ENCODE measurements around the gene NFASC. TPM values are rescaled to one million over a fixed set of nuclear protein-coding genes. Genes with fewer than 3 reads are reported as not detected.

NFASC gene
- total and polyA plus RNA-seq, 4 donors, result 0.23 to 5.4 (median 1.9) TPM

GRCh38 chr1:204841798-204842197 is 28.9 kb upstream of the NFASC start:
- TF ChIP-seq HNF4G (IDR thresholded peaks at IDR 0.05), result no peak
- TF ChIP-seq HNF4A (conservative IDR thresholded peaks at IDR 0.05), result no peak
- no peak for TF ChIP-seq SP1 (IDR thresholded peaks at IDR 0.05)
- TF ChIP-seq RAD21 (IDR thresholded peaks at IDR 0.05), result no peak
- no peak for TF ChIP-seq CTCF (IDR thresholded peaks at IDR 0.05; ENCODE audit: low read depth, low read length, missing input control)
- TF ChIP-seq MAX (IDR thresholded peaks at IDR 0.05), result no peak
- no peak for TF ChIP-seq YY1 (IDR thresholded peaks at IDR 0.05)
- TF ChIP-seq GABPA (IDR thresholded peaks at IDR 0.05 in 1 of 2, conservative IDR thresholded peaks at IDR 0.05 in 1 of 2), result no peak
- TF ChIP-seq ATF3 (IDR thresholded peaks at IDR 0.05), result no peak
- no peak for TF ChIP-seq JUND (IDR thresholded peaks at IDR 0.05)
- TF ChIP-seq NR2F2 (IDR thresholded peaks at IDR 0.05), result no peak
- no peak for TF ChIP-seq REST (IDR thresholded peaks at IDR 0.05)
- TF ChIP-seq FOXA1 (IDR thresholded peaks at IDR 0.05), result no peak
- no peak for TF ChIP-seq ZBTB33 (IDR thresholded peaks at IDR 0.05)
- H3K4me1 ChIP-seq (ENCODE audit: control insufficient read depth in 4 of 4, insufficient read depth in 4 of 4, low read length in 3 of 4), result no peaks in the 10 kb centered on the region
- no peak for DNase-seq (ENCODE audit: low spot score)
- H3K9me3 ChIP-seq (ENCODE audit: control insufficient read depth in 4 of 4, low read length in 3 of 4), result no peaks in the 10 kb centered on the region
- no peaks in the 10 kb centered on the region for H3K27me3 ChIP-seq (ENCODE audit: control insufficient read depth in 4 of 4, insufficient read depth in 4 of 4, low read length in 3 of 4)
- no peak overlapping the region for H3K4me3 ChIP-seq (ENCODE audit: low read depth in 1 of 3, low read length in 3 of 3)
- no peaks in the 10 kb centered on the region for H3K36me3 ChIP-seq (ENCODE audit: control insufficient read depth in 4 of 4, insufficient read depth in 3 of 4, low read depth in 1 of 4, low read length in 3 of 4)
- H3K27ac ChIP-seq (ENCODE audit: low read depth in 1 of 2, low read length in 2 of 2), result no peak overlapping the region
- WGBS, result 73% methylated on average over 2 of the region's 2 CpGs
- H3K9ac ChIP-seq (ENCODE audit: low read depth in 1 of 2, low read length in 2 of 2), result no peak overlapping the region

GRCh38 chr1:204842369-204842768 is 28.3 kb upstream of the NFASC start:
- no peaks in the 10 kb centered on the region for H3K36me3 ChIP-seq (ENCODE audit: control insufficient read depth in 4 of 4, insufficient read depth in 3 of 4, low read depth in 1 of 4, low read length in 3 of 4)
- no peaks in the 10 kb centered on the region for H3K9me3 ChIP-seq (ENCODE audit: control insufficient read depth in 4 of 4, low read length in 3 of 4)
- DNase-seq (ENCODE audit: low spot score), result no peak
- no peaks in the 10 kb centered on the region for H3K4me1 ChIP-seq (ENCODE audit: control insufficient read depth in 4 of 4, insufficient read depth in 4 of 4, low read length in 3 of 4)
- 83% methylated on average over 3 of the region's 3 CpGs for WGBS
- no peaks in the 10 kb centered on the region for H3K27me3 ChIP-seq (ENCODE audit: control insufficient read depth in 4 of 4, insufficient read depth in 4 of 4, low read length in 3 of 4)
- no peak overlapping the region for H3K4me3 ChIP-seq (ENCODE audit: low read depth in 1 of 3, low read length in 3 of 3)
- H3K9ac ChIP-seq (ENCODE audit: low read depth in 1 of 2, low read length in 2 of 2), result no peak overlapping the region
- H3K27ac ChIP-seq (ENCODE audit: low read depth in 1 of 2, low read length in 2 of 2), result no peak overlapping the region
- no peak for TF ChIP-seq CTCF (IDR thresholded peaks at IDR 0.05; ENCODE audit: low read depth, low read length, missing input control)
- no peak for TF ChIP-seq SP1 (IDR thresholded peaks at IDR 0.05)
- no peak for TF ChIP-seq ZBTB33 (IDR thresholded peaks at IDR 0.05)
- no peak for TF ChIP-seq EGR1 (IDR thresholded peaks at IDR 0.05; ENCODE audit: low read depth in 2 of 2)
- TF ChIP-seq ATF3 (IDR thresholded peaks at IDR 0.05), result no peak
- TF ChIP-seq YY1 (IDR thresholded peaks at IDR 0.05), result no peak
- no peak for TF ChIP-seq TAF1 (conservative IDR thresholded peaks at IDR 0.05)
- TF ChIP-seq GABPA (IDR thresholded peaks at IDR 0.05 in 1 of 2, conservative IDR thresholded peaks at IDR 0.05 in 1 of 2), result no peak
